ENCODE measurements around the gene CNTF.

CNTF gene

GRCh38 chr11:58641803-58642581 is 19.5 kb downstream of the CNTF start:
- DNase-seq: no peak

- DNase-seq: no peak
These were observed 23.4 kb downstream of the CNTF start for GRCh38 chr11:58645854-58646253.

GRCh38 chr11:58647141-58647699 is 24.8 kb downstream of the CNTF start:
- no peak for DNase-seq

- no peak for DNase-seq
These were observed 25.4 kb downstream of the CNTF start for GRCh38 chr11:58647866-58648265.

- no peak for DNase-seq
These were observed 27.2 kb downstream of the CNTF start for GRCh38 chr11:58649623-58650022.

GRCh38 chr11:58650496-58650895 is 28.0 kb downstream of the CNTF start:
- DNase-seq: no peak

GRCh38 chr11:58652726-58653280 is 30.3 kb downstream of the CNTF start:
- DNase-seq: no peak

- DNase-seq: peak in 55 of 58 donors; percentile 12 to 83 (median 60)
These were observed 31.8 kb downstream of the CNTF start for GRCh38 chr11:58654079-58654907.

GRCh38 chr11:58654908-58655296 is 32.4 kb downstream of the CNTF start:
- DNase-seq: no peak

GRCh38 chr11:58656348-58656747 is 33.9 kb downstream of the CNTF start:
- DNase-seq: no peak

- no peak for DNase-seq
These were observed 36.2 kb downstream of the CNTF start for GRCh38 chr11:58658623-58659022.

GRCh38 chr11:58659404-58659803 is 36.9 kb downstream of the CNTF start:
- DNase-seq: no peak

- no peak for DNase-seq
These were observed 37.6 kb downstream of the CNTF start for GRCh38 chr11:58659910-58660570.

GRCh38 chr11:58671983-58672633 is 49.6 kb downstream of the CNTF start:
- DNase-seq: no peak

- DNase-seq: no peak
These were observed 52.1 kb downstream of the CNTF start for GRCh38 chr11:58674609-58675008.

Data from anterior cingulate cortex (tissue), 58 donors.